HepG2 (cell line): ENCODE measurements around the gene LAMA1. TPM values are rescaled to one million over a fixed set of nuclear protein-coding genes. Genes with fewer than 3 reads are reported as not detected.

Experiments
- ATAC-seq: fragments of 200-7000 bp; cut with Tn5 transposase; 3 replicates; pipeline ENCODE4 v1.9.1; 2020; ENCODE audit warnings: mild to moderate bottlenecking, moderate library complexity
- BruUV-seq: library from RNA; stranded (reverse); fragments of 400-500 nt; replicated peaks from 2 replicates; lab custom pipeline; 2021; lab: Mats Ljungman, UMichigan
- CTCF ChIA-PET: fragments of 300-600 bp; formaldehyde crosslinking; extraction: SDS; loops from one replicate; lab custom pipeline; 2021; ENCODE audit warnings: low total read pairs, inconsistent platforms, low intra/inter-chr PET ratio; lab: Yijun Ruan, JAX
- POLR2A ChIA-PET: fragments of 350-600 bp; sonication (Branson Sonifier 250); formaldehyde crosslinking; loops from one replicate; lab custom pipeline; 2020; ENCODE audit warnings: antibody characterized with exemption, inconsistent platforms; lab: Yijun Ruan, JAX
- DNase-seq: peaks from one replicate; pipeline ENCODE4 v3.0.0-alpha.2; 2015; ENCODE audit warnings: low spot score
- FAIRE-seq: peaks from 3 replicates; lab custom pipeline; 2011; peaks lifted over from hg19 to GRCh38; lab: Jason Lieb, UNC
- H2AFZ ChIP-seq: one replicate; pipeline ENCODE4 v1.6.1; 2011; ENCODE audit warnings: low read length, inconsistent platforms
- H3K27ac ChIP-seq: fragments of 300-600 bp; 3 replicates; pipeline ENCODE4 v1.8.0; 2011; ENCODE audit warnings: mixed run types, mild to moderate bottlenecking, mixed read lengths, low read length, inconsistent platforms; ENCODE audit not compliant: insufficient read depth; ENCODE audit errors: extremely low read length
- H3K27me3 ChIP-seq, 2 experiments: fragments of 200-600 bp in 1 of 2; 2 replicates in 1 of 2; 3 replicates in 1 of 2; pipeline versions ENCODE4 v1.6.0 to v1.8.0; 2011; ENCODE audit warnings: low read length in 2 of 2, mild to moderate bottlenecking in 2 of 2, moderate library complexity in 2 of 2, inconsistent platforms in 1 of 2; ENCODE audit not compliant: insufficient read depth in 2 of 2, control insufficient read depth in 1 of 2
- H3K36me3 ChIP-seq, 2 experiments: fragments of 200-600 bp in 1 of 2; replicated peaks in 1 of 2; 2 replicates in 1 of 2; 3 replicates in 1 of 2; pipeline versions ENCODE4 v1.5.1 to v1.8.0; 2011; ENCODE audit warnings: low read length in 2 of 2, inconsistent platforms in 1 of 2; ENCODE audit not compliant: insufficient read depth in 2 of 2, control insufficient read depth in 1 of 2
- H3K4me1 ChIP-seq: 2 replicates; pipeline ENCODE4 v1.5.1; 2012; ENCODE audit warnings: low read length, inconsistent platforms; ENCODE audit not compliant: insufficient read depth
- H3K4me2 ChIP-seq: 2 replicates; pipeline ENCODE4 v1.6.0; 2011; ENCODE audit warnings: low read depth, low read length, inconsistent platforms
- H3K4me3 ChIP-seq, 3 experiments: fragments of 200-600 bp in 1 of 3; sonication (generic), shearing (Covaris generic) in 1 of 3; replicated peaks in 1 of 3; 2 replicates each; pipeline ENCODE4 v1.5.1; 2011 to 2016; ENCODE audit warnings: low read length in 3 of 3, inconsistent platforms in 2 of 3, low read depth in 2 of 3, mild to moderate bottlenecking in 2 of 3, control low read depth in 1 of 3, mixed read lengths in 1 of 3; ENCODE audit not compliant: insufficient read depth in 1 of 3
- H3K79me2 ChIP-seq: one replicate; pipeline ENCODE4 v1.6.1; 2011; ENCODE audit warnings: low read length, inconsistent platforms; ENCODE audit not compliant: insufficient read depth
- H3K9ac ChIP-seq: 2 replicates; pipeline ENCODE4 v1.6.0; 2011; ENCODE audit warnings: mild to moderate bottlenecking, low read depth, low read length, inconsistent platforms; ENCODE audit not compliant: insufficient read depth
- H3K9me3 ChIP-seq: 2 replicates; pipeline ENCODE4 v1.5.1; 2012; ENCODE audit warnings: mild to moderate bottlenecking, low read length
- H4K20me1 ChIP-seq: 2 replicates; pipeline ENCODE4 v1.6.0; 2011; ENCODE audit warnings: inconsistent platforms, mild to moderate bottlenecking, low read length, moderate library complexity; ENCODE audit not compliant: insufficient read depth
- BCL6 ChIP-seq: IDR thresholded peaks from 2 replicates; pipeline ENCODE4 v1.6.1; 2016; ENCODE audit warnings: missing genetic modification reagents, missing compliant biosample characterization
- CREB3 ChIP-seq: sonication (generic); formaldehyde crosslinking; IDR thresholded peaks from 2 replicates; pipeline ENCODE4 v1.5.0; 2020; ENCODE audit warnings: missing genetic modification reagents
- HNRNPL ChIP-seq: fragments of 200-400 bp; formaldehyde crosslinking; IDR thresholded peaks from 2 replicates; pipeline ENCODE4 v1.6.1; 2017; ENCODE audit warnings: mild to moderate bottlenecking, low read depth, low read length
- JUN ChIP-seq: sonication (generic); formaldehyde crosslinking; IDR thresholded peaks from 2 replicates; pipeline ENCODE4 v1.4.0; 2020; ENCODE audit warnings: mild to moderate bottlenecking, missing genetic modification reagents
- JUNB ChIP-seq: sonication (generic); formaldehyde crosslinking; IDR thresholded peaks from 2 replicates; pipeline ENCODE4 v1.8.0; 2022; ENCODE audit warnings: missing genetic modification reagents, mild to moderate bottlenecking, borderline replicate concordance
- MAFF ChIP-seq: IDR thresholded peaks from 2 replicates; pipeline ENCODE4 v1.6.1; 2011; ENCODE audit warnings: low read depth, low read length, improper control_type of control experiment
- MAFK ChIP-seq, 2 experiments: IDR thresholded peaks in 1 of 2; conservative IDR thresholded peaks in 1 of 2; 2 replicates each; pipeline ENCODE4 v1.6.1; 2011; ENCODE audit warnings: improper control_type of control experiment in 2 of 2, low read length in 2 of 2
- TCF12 ChIP-seq, 2 experiments: fragments of 450-650 bp in 1 of 2; sonication (generic) in 1 of 2; formaldehyde crosslinking in 1 of 2; IDR thresholded peaks; 2 replicates each; pipeline versions ENCODE4 v1.6.1 to v1.8.0; 2017 to 2022; ENCODE audit warnings: antibody characterized with exemption in 1 of 2, mild to moderate bottlenecking in 1 of 2, missing genetic modification reagents in 1 of 2, moderate library complexity in 1 of 2
- TGIF2 ChIP-seq: IDR thresholded peaks from 2 replicates; pipeline ENCODE4 v1.6.1; 2016; ENCODE audit warnings: control low read depth, missing compliant biosample characterization
- TRAFD1 ChIP-seq: sonication (generic); formaldehyde crosslinking; IDR thresholded peaks from 2 replicates; pipeline ENCODE4 v1.5.1; 2020; ENCODE audit warnings: missing genetic modification reagents, mild to moderate bottlenecking, borderline replicate concordance
- ZFP36 ChIP-seq: fragments of 150-350 bp; IDR thresholded peaks from 2 replicates; pipeline ENCODE4 v1.6.1; 2018; ENCODE audit warnings: borderline replicate concordance, low read length, low read depth; ENCODE audit not compliant: partially characterized antibody
- ZNF235 ChIP-seq: sonication (generic); formaldehyde crosslinking; IDR thresholded peaks from 2 replicates; pipeline ENCODE4 v1.8.1; 2023; ENCODE audit warnings: mild to moderate bottlenecking, missing genetic modification reagents, borderline replicate concordance
- ZNF580 ChIP-seq: IDR thresholded peaks from 2 replicates; pipeline ENCODE4 v1.6.1; 2016; ENCODE audit warnings: low read depth, borderline replicate concordance
- ZSCAN9 ChIP-seq: IDR thresholded peaks from 2 replicates; pipeline ENCODE4 v1.6.1; 2016; ENCODE audit warnings: borderline replicate concordance
- WGBS: methylation state at CpG from one replicate; pipeline ENCODE4 v1.1.6; 2017; ENCODE audit warnings: low lambda C conversion rate; 5-methylcytosine and 5-hydroxymethylcytosine counted together
- in situ Hi-C: cut with HindIII; loops from 2 replicates; pipeline ENCODE4 v1.10.0; 2017; ENCODE audit warnings: low pct_unique_long_range_greater_than_20kb; ENCODE audit not compliant: extremely low pct_ligation_motif_present
- intact Hi-C: fragments of 100-400 bp; cut with micrococcal nuclease; formaldehyde crosslinking; loops from one replicate; pipeline ENCODE4 v1.10.0; 2022; ENCODE audit not compliant: unreplicated experiment
- polyA plus RNA-seq, 8 experiments: library from polyadenylated mRNA; depleted of rRNA in 3 of 8; stranded (reverse) in 7 of 8; unstranded in 1 of 8; fragments of >200 nt; fragmentation: Illumina TruSeq in 4 of 8; extraction: Trizol in 4 of 8; gene quantifications; 2 replicates each; pipeline versions ENCODE4 v1.2.1 to v1.2.3, GENCODE V29; 2011 to 2016; ENCODE audit warnings: low read depth in 4 of 8, missing spikeins in 1 of 8, mixed read lengths in 1 of 8; ENCODE audit not compliant: insufficient read depth in 1 of 8
- total RNA-seq, 5 experiments: library from RNA; depleted of rRNA; stranded (reverse); fragments of >200 nt; fragmentation: Illumina TruSeq; extraction: Trizol; gene quantifications; 2 replicates each; pipeline ENCODE4 v1.2.3, GENCODE V29; 2016; ENCODE audit warnings: low read depth in 1 of 5

The LAMA1 gene
- total and polyA plus RNA-seq, 2 of the 13 experiments (the other 11 are each of a cell fraction or from before 2014, with no cell fraction given) = 0.05 to 0.44 TPM

- peak; percentile 2 to 34; a peak in 1 of 4 replicates for TF ChIP-seq MAFK (conservative IDR thresholded peaks at IDR 0.05 in 1 of 2, IDR thresholded peaks at IDR 0.05 in 1 of 2; ENCODE audit: low read length in 2 of 2)
- no peak for TF ChIP-seq JUN (CRISPR knock-in tag)
- TF ChIP-seq JUNB (CRISPR knock-in tag) = no peak
- in situ Hi-C loops (no loop called here), intact Hi-C loops (no loop called here)
- DNase-seq (no peak), ATAC-seq (no peak), FAIRE-seq (no peak)
- Histone ChIP-seq H2AFZ (no peak overlapping the region), H3K4me1 (no peaks in the 10 kb centered on the region), H3K4me2 (no peak overlapping the region), H3K9me3 (no peaks in the 10 kb centered on the region), H3K36me3 (no peaks in the 10 kb centered on the region), H3K27ac (no peak overlapping the region), H3K27me3 (no peaks in the 10 kb centered on the region), H3K79me2 (no peaks in the 10 kb centered on the region), H3K9ac (no peak overlapping the region), H4K20me1 (no peaks in the 10 kb centered on the region), H3K4me3 (no peak overlapping the region)
- 33% methylated on average over 2 of the region's 2 CpGs for WGBS
- ChIA-PET CTCF (no interaction called here), POLR2A (no interaction called here)
- BruUV-seq = no TSS peak
Observed at GRCh38 chr18:7102131-7102530, 15.5 kb downstream of the LAMA1 start.

GRCh38 chr18:7096838-7097237 is 20.8 kb downstream of the LAMA1 start:
- no peak for DNase-seq
- POLR2A ChIA-PET = no interaction called here
- intact Hi-C loops = no loop called here

More at GRCh38 chr18:7096838-7097237, 20.8 kb downstream of the LAMA1 start:
- H3K27me3 ChIP-seq = no peaks in the 10 kb centered on the region
- no peak overlapping the region for H2AFZ ChIP-seq
- H4K20me1 ChIP-seq = no peaks in the 10 kb centered on the region
- H3K27ac ChIP-seq = no peak overlapping the region
- in situ Hi-C loops = no loop called here
- no peaks in the 10 kb centered on the region for H3K36me3 ChIP-seq
- H3K79me2 ChIP-seq = no peaks in the 10 kb centered on the region
- ATAC-seq (no peak), FAIRE-seq (no peak)
- BruUV-seq = no TSS peak
- H3K4me2 ChIP-seq = no peak overlapping the region
- WGBS = 21% methylated on average over 7 of the region's 7 CpGs
- CTCF ChIA-PET = no interaction called here
- H3K4me3 ChIP-seq = no peak overlapping the region
- H3K9ac ChIP-seq = no peak overlapping the region
- no peaks in the 10 kb centered on the region for H3K9me3 ChIP-seq
- H3K4me1 ChIP-seq = no peaks in the 10 kb centered on the region
- TF ChIP-seq ZNF580 = no peak
- no peak for TF ChIP-seq TCF12 (IDR thresholded peaks at IDR 0.05)
- no peak for TF ChIP-seq TCF12 (CRISPR knock-in tag; IDR thresholded peaks at IDR 0.05)
- no peak for TF ChIP-seq MAFF
- TF ChIP-seq HNRNPL = no peak
- TF ChIP-seq ZFP36 = no peak
- no peak for TF ChIP-seq ZNF235 (CRISPR knock-in tag)
- no peak for TF ChIP-seq TRAFD1 (CRISPR knock-in tag)
- no peak for TF ChIP-seq BCL6 (CRISPR knock-in tag)
- no peak for TF ChIP-seq ZSCAN9
- TF ChIP-seq CREB3 (CRISPR knock-in tag) = no peak
- no peak for TF ChIP-seq TGIF2
